K562 (cell line): Measurements from ENCODE around the gene PMP22. TPM values are rescaled to one million over a fixed set of nuclear protein-coding genes. Genes with fewer than 3 reads are reported as not detected.

Experiments
- CXXC5 ChIP-seq: fragments of 250-450 bp; sonication (Bioruptor Pico); IDR thresholded peaks from 2 replicates; pipeline ENCODE4 v1.8.0; 2022; ENCODE audit warnings: inconsistent platforms, mild to moderate bottlenecking, moderate library complexity
- ETV5 ChIP-seq: sonication (generic); formaldehyde crosslinking; IDR thresholded peaks from 2 replicates; pipeline ENCODE4 v1.4.0; 2020; ENCODE audit warnings: low read depth, mild to moderate bottlenecking, missing genetic modification reagents
- FOSL1 ChIP-seq: fragments of 200-800 bp; sonication (Bioruptor generic); conservative IDR thresholded peaks from 2 replicates; pipeline ENCODE4 v1.6.1; 2016; ENCODE audit warnings: missing genetic modification characterization, missing compliant biosample characterization
- FOXM1 ChIP-seq, 2 experiments: fragments of 450-650 bp in 1 of 2; sonication (generic) in 1 of 2; formaldehyde crosslinking in 1 of 2; IDR thresholded peaks; 2 replicates each; pipeline versions ENCODE4 v1.6.1 to v1.9.0; 2017 to 2022; ENCODE audit warnings: low read depth in 2 of 2, mild to moderate bottlenecking in 2 of 2, missing genetic modification reagents in 1 of 2, moderate library complexity in 1 of 2
- HLTF ChIP-seq: fragments of 450-650 bp; IDR thresholded peaks from 2 replicates; pipeline ENCODE4 v1.6.1; 2016
- HNRNPH1 ChIP-seq: fragments of 200-400 bp; formaldehyde crosslinking; optimal IDR thresholded peaks from 2 replicates; pipeline ENCODE3; 2017; ENCODE audit warnings: low read depth, mild to moderate bottlenecking, low read length, moderate library complexity
- KLF16 ChIP-seq: IDR thresholded peaks from 2 replicates; pipeline ENCODE4 v1.6.1; 2016; ENCODE audit warnings: antibody characterized with exemption
- MED1 ChIP-seq: sonication (generic); formaldehyde crosslinking; IDR thresholded peaks from 2 replicates; pipeline ENCODE4 v1.8.1; 2023; ENCODE audit warnings: missing genetic modification reagents, borderline replicate concordance
- NFIX ChIP-seq: fragments of 250-450 bp; sonication (Bioruptor Pico); IDR thresholded peaks from 2 replicates; pipeline ENCODE4 v1.4.0; 2020; ENCODE audit warnings: low read depth, mild to moderate bottlenecking, moderate library complexity
- NR2C1 ChIP-seq, 2 experiments: fragments of 450-650 bp; IDR thresholded peaks; 2 replicates each; pipeline ENCODE4 v1.6.1; 2017; ENCODE audit warnings: mild to moderate bottlenecking in 2 of 2, antibody characterized with exemption in 1 of 2, inconsistent platforms in 1 of 2, missing compliant biosample characterization in 1 of 2, missing genetic modification characterization in 1 of 2
- POLR2AphosphoS5 ChIP-seq: IDR thresholded peaks from 2 replicates; pipeline ENCODE4 v1.6.1; 2011; ENCODE audit warnings: mild to moderate bottlenecking, low read depth, low read length, moderate library complexity; ENCODE audit not compliant: control insufficient read depth, insufficient read depth
- PREB ChIP-seq: sonication (generic); formaldehyde crosslinking; IDR thresholded peaks from 2 replicates; pipeline ENCODE4 v1.8.1; 2023; ENCODE audit warnings: mild to moderate bottlenecking, missing genetic modification reagents
- RBM14 ChIP-seq: fragments of 200-400 bp; formaldehyde crosslinking; IDR thresholded peaks from 2 replicates; pipeline ENCODE4 v1.6.1; 2018; ENCODE audit warnings: low read depth, mild to moderate bottlenecking, low read length, moderate library complexity, borderline replicate concordance; ENCODE audit not compliant: insufficient read depth
- THRAP3 ChIP-seq: fragments of 450-650 bp; IDR thresholded peaks from 2 replicates; pipeline ENCODE4 v1.6.1; 2016; ENCODE audit warnings: mild to moderate bottlenecking, inconsistent platforms, borderline replicate concordance
- U2AF1 ChIP-seq: fragments of 200-400 bp; formaldehyde crosslinking; optimal IDR thresholded peaks from 2 replicates; pipeline ENCODE3; 2017; ENCODE audit warnings: mild to moderate bottlenecking, low read depth, low read length, moderate library complexity
- VEZF1 ChIP-seq: fragments of 200-800 bp; sonication (Bioruptor generic); IDR thresholded peaks from 2 replicates; pipeline ENCODE4 v1.6.1; 2017; ENCODE audit warnings: missing genetic modification characterization, missing compliant biosample characterization
- ZFP1 ChIP-seq: fragments of 450-650 bp; formaldehyde crosslinking; IDR thresholded peaks from 2 replicates; pipeline ENCODE4 v1.4.0; 2020; ENCODE audit warnings: mild to moderate bottlenecking, mixed read lengths
- ZNF175 ChIP-seq: fragments of 200-800 bp; sonication (Bioruptor generic); IDR thresholded peaks from 2 replicates; pipeline ENCODE4 v1.6.1; 2016; ENCODE audit warnings: low read depth, mild to moderate bottlenecking, missing genetic modification characterization, missing compliant biosample characterization
- ZNF586 ChIP-seq: fragments of 450-650 bp; formaldehyde crosslinking; conservative IDR thresholded peaks from 2 replicates; pipeline ENCODE4 v1.4.0; 2020; ENCODE audit warnings: mild to moderate bottlenecking, moderate library complexity
- ZNF589 ChIP-seq: fragments of 200-800 bp; sonication (Bioruptor generic); IDR thresholded peaks from 2 replicates; pipeline ENCODE4 v1.6.1; 2016; ENCODE audit warnings: low read depth, missing genetic modification characterization, missing compliant biosample characterization
- polyA plus RNA-seq, 8 experiments: library from polyadenylated mRNA; depleted of rRNA in 4 of 8; stranded (reverse) in 5 of 8; unstranded in 3 of 8; fragments of >200 nt; fragmentation: Nextera tagmentation in 2 of 8; fragmentation: Illumina TruSeq in 1 of 8; extraction: Ambion mirVana in 2 of 8; extraction: Trizol in 1 of 8; gene quantifications; 2 replicates each; pipeline versions ENCODE4 v1.2.1 to v1.2.3, GENCODE V29; 2011 to 2014; ENCODE audit warnings: inconsistent platforms in 1 of 8, missing spikeins in 1 of 8
- total RNA-seq, 7 experiments: library from RNA; depleted of rRNA in 6 of 7; stranded (reverse); fragments of >200 nt in 6 of 7; fragmentation: Illumina TruSeq in 2 of 7; extraction: Trizol in 2 of 7; gene quantifications; 2 replicates each; pipeline versions ENCODE4 v1.2.1 to v1.2.3, GENCODE V29; 2011 to 2021; ENCODE audit warnings: low replicate concordance in 1 of 7
- TF ChIP-seq, protein P1 (sequence below): sonication (generic); formaldehyde crosslinking; IDR thresholded peaks from 2 replicates; pipeline ENCODE4 v1.5.0; 2020; ENCODE audit warnings: missing genetic modification reagents
- TF ChIP-seq, protein P2 (sequence below): fragments of 450-650 bp; formaldehyde crosslinking; IDR thresholded peaks from 2 replicates; pipeline ENCODE4 v1.4.0; 2020; ENCODE audit warnings: mild to moderate bottlenecking, moderate library complexity

Gene PMP22
- total and polyA plus RNA-seq, 9 of the 15 experiments (the other 6 are each of a cell fraction or from before 2014, with no cell fraction given): 12.6 to 62.3 (median 25.8) TPM

DNA sequence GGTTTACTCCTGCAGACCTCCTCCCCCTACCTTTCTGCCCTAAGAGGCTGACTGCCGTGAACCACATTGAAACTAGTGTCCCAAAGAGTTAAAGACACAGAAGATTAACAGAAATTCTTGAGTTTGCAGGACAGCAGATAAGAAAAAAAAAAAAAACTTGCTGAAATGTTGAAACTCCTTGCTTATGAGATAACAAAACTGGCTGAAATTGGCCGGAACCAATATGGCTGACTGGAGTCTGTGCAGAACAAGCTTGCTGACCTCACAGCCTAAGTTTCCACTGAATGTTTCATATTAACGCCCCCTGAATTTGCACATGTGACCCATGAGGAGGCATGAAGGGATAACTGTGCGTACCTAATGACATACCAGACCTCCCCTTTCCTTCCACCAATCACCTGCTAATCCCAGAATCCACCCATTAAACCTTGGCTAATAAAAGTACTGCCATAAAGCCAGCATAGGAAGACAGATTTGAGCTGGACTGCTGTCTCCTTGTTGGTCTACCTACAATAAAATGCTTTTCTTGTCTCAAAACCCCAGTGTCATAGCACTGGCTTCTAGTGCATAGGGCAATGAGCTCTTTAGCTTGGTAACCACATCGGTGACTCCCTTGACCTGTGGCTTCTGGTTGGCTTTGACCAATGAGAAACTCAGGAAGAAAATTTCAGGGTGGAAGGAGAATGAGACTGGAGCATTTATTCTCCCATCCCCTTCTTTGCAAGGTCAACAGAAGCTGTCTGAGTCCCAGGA lies 80.1 kb downstream of the PMP22 start (continued):
- TF ChIP-seq RBM14 (no peak), ZFP1 (CRISPR knock-in tag) (no peak), POLR2AphosphoS5 (peak; percentile 61), VEZF1 (CRISPR knock-in tag) (peak; percentile 36; the same call in 1 of the 2 replicates), MED1 (CRISPR knock-in tag) (no peak), CXXC5 (CRISPR knock-in tag) (peak; percentile 50), FOXM1 (IDR thresholded peaks at IDR 0.05; ENCODE audit: low read depth) (peak; percentile 76), FOXM1 (CRISPR knock-in tag; IDR thresholded peaks at IDR 0.05; ENCODE audit: low read depth) (no peak), NFIX (CRISPR knock-in tag) (no peak), FOSL1 (tag) (no peak), ETV5 (no peak), KLF16 (peak; percentile 87), HNRNPH1 (no peak), HLTF (no peak), ZNF586 (CRISPR knock-in tag) (no peak), PREB (CRISPR knock-in tag) (no peak), ZNF175 (CRISPR knock-in tag) (0 out of 2 replicates have a peak, but pooled peaks have one; percentile 39), ZNF589 (CRISPR knock-in tag) (peak; percentile 59; the same call in 1 of the 2 replicates), NR2C1 (IDR thresholded peaks at IDR 0.05) (no peak), NR2C1 (tag; IDR thresholded peaks at IDR 0.05) (peak; percentile 44), THRAP3 (no peak), U2AF1 (no peak)
- TF ChIP-seq, protein P1, sequence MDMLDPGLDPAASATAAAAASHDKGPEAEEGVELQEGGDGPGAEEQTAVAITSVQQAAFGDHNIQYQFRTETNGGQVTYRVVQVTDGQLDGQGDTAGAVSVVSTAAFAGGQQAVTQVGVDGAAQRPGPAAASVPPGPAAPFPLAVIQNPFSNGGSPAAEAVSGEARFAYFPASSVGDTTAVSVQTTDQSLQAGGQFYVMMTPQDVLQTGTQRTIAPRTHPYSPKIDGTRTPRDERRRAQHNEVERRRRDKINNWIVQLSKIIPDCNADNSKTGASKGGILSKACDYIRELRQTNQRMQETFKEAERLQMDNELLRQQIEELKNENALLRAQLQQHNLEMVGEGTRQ (CRISPR knock-in tag): 0 out of 2 replicates have a peak, but pooled peaks have one; percentile 5
- TF ChIP-seq, protein P2, sequence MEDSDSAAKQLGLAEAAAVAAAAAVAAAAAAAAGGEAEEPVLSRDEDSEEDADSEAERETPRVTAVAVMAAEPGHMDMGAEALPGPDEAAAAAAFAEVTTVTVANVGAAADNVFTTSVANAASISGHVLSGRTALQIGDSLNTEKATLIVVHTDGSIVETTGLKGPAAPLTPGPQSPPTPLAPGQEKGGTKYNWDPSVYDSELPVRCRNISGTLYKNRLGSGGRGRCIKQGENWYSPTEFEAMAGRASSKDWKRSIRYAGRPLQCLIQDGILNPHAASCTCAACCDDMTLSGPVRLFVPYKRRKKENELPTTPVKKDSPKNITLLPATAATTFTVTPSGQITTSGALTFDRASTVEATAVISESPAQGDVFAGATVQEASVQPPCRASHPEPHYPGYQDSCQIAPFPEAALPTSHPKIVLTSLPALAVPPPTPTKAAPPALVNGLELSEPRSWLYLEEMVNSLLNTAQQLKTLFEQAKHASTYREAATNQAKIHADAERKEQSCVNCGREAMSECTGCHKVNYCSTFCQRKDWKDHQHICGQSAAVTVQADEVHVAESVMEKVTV (CRISPR knock-in tag): no peak
